Measurements from ENCODE around the gene SERPINA5. TPM values are rescaled to one million over a fixed set of nuclear protein-coding genes. Genes with fewer than 3 reads are reported as not detected.

The SERPINA5 gene
- total and polyA plus RNA-seq, 2 donors (not counting 1 experiment from before 2014, with no cell fraction given), result not detected

- Histone ChIP-seq H3K4me1 (ENCODE audit: control insufficient read depth in 2 of 2, insufficient read depth in 2 of 2, low read length in 2 of 2) (no peaks in the 10 kb centered on the region), H3K9me3 (ENCODE audit: control extremely low read depth in 1 of 3, control insufficient read depth in 2 of 3, insufficient read depth in 1 of 3, low read length in 2 of 3) (peaks cover 0 to 17% (median 0%) of the 10 kb centered on the region in 3 donors), H3K27me3 (replicated peaks in 1 of 4; ENCODE audit: control extremely low read depth in 1 of 4, control insufficient read depth in 3 of 4, insufficient read depth in 4 of 4, low read length in 3 of 4) (no peaks in the 10 kb centered on the region), H2AFZ (ENCODE audit: insufficient read depth, low read depth, low read length, poor library complexity, severe bottlenecking) (no peak overlapping the region), H3K4me2 (replicated peaks; ENCODE audit: low read depth, low read length, poor library complexity, severe bottlenecking) (no peak overlapping the region), H3K36me3 (replicated peaks in 1 of 2; ENCODE audit: control extremely low read depth in 1 of 2, control insufficient read depth in 1 of 2, extremely low read depth in 1 of 2, insufficient read depth in 2 of 2, low read length in 1 of 2) (no peaks in the 10 kb centered on the region), H3K79me2 (ENCODE audit: control insufficient read depth, insufficient read depth, low read length) (no peaks in the 10 kb centered on the region), H3K27ac (ENCODE audit: low read length in 2 of 2) (no peak overlapping the region), H3K9ac (ENCODE audit: low read length) (no peak overlapping the region), H4K20me1 (ENCODE audit: control insufficient read depth, insufficient read depth, low read length, poor library complexity, severe bottlenecking) (no peaks in the 10 kb centered on the region), H3K4me3 (ENCODE audit: control extremely low read depth in 1 of 5, extremely low read depth in 1 of 5, insufficient read depth in 1 of 5, low read depth in 2 of 5, low read length in 4 of 5) (no peak overlapping the region)
- TF ChIP-seq EZH2 (IDR thresholded peaks at IDR 0.05; ENCODE audit: borderline replicate concordance, insufficient read depth, low read depth, low read length, poor library complexity, severe bottlenecking), result no peak
- TF ChIP-seq CTCF (IDR thresholded peaks at IDR 0.05), result no peak
- Mint-ChIP-seq H3K4me1 (no peaks in the 10 kb centered on the region), H3K4me3 (no peak overlapping the region), H3K27me3 (peaks cover 4% of the 10 kb centered on the region), H3K9me3 (ENCODE audit: insufficient read depth) (no peaks in the 10 kb centered on the region), H3K27ac (no peak overlapping the region)
- POLR2A ChIA-PET, result no interaction called here
- 81% methylated on average over 7 of the region's 7 CpGs for WGBS (ENCODE audit: insufficient coverage)
- CTCF ChIA-PET, result no interaction called here
- DNase-seq, result no peak
- no peak for ATAC-seq (ENCODE audit: low read depth)
- intact Hi-C loops (cut with micrococcal nuclease), result no loop called here
Measured at GRCh38 chr14:94572637-94573303, 8.5 kb upstream of the SERPINA5 start.

- Histone ChIP-seq H2AFZ (ENCODE audit: insufficient read depth, low read depth, low read length, poor library complexity, severe bottlenecking) (no peak overlapping the region), H3K36me3 (replicated peaks in 1 of 2; ENCODE audit: control extremely low read depth in 1 of 2, control insufficient read depth in 1 of 2, extremely low read depth in 1 of 2, insufficient read depth in 2 of 2, low read length in 1 of 2) (no peaks in the 10 kb centered on the region), H4K20me1 (ENCODE audit: control insufficient read depth, insufficient read depth, low read length, poor library complexity, severe bottlenecking) (no peaks in the 10 kb centered on the region), H3K27ac (ENCODE audit: low read length in 2 of 2) (no peak overlapping the region), H3K27me3 (replicated peaks in 1 of 4; ENCODE audit: control extremely low read depth in 1 of 4, control insufficient read depth in 3 of 4, insufficient read depth in 4 of 4, low read length in 3 of 4) (no peaks in the 10 kb centered on the region), H3K79me2 (ENCODE audit: control insufficient read depth, insufficient read depth, low read length) (no peaks in the 10 kb centered on the region), H3K4me3 (ENCODE audit: control extremely low read depth in 1 of 5, extremely low read depth in 1 of 5, insufficient read depth in 1 of 5, low read depth in 2 of 5, low read length in 4 of 5) (no peak overlapping the region), H3K4me2 (replicated peaks; ENCODE audit: low read depth, low read length, poor library complexity, severe bottlenecking) (no peak overlapping the region), H3K9ac (ENCODE audit: low read length) (no peak overlapping the region), H3K9me3 (ENCODE audit: control extremely low read depth in 1 of 3, control insufficient read depth in 2 of 3, insufficient read depth in 1 of 3, low read length in 2 of 3) (peaks cover 0 to 12% (median 0%) of the 10 kb centered on the region in 3 donors), H3K4me1 (ENCODE audit: control insufficient read depth in 2 of 2, insufficient read depth in 2 of 2, low read length in 2 of 2) (no peaks in the 10 kb centered on the region)
- Mint-ChIP-seq H3K4me1 (no peaks in the 10 kb centered on the region), H3K4me3 (no peak overlapping the region), H3K27ac (no peak overlapping the region), H3K27me3 (no peaks in the 10 kb centered on the region), H3K9me3 (ENCODE audit: insufficient read depth) (no peaks in the 10 kb centered on the region)
- WGBS (ENCODE audit: insufficient coverage), result 77% methylated on average over 3 of the region's 6 CpGs
- ATAC-seq (ENCODE audit: low read depth) (no peak), DNase-seq (no peak)
- TF ChIP-seq EZH2 (IDR thresholded peaks at IDR 0.05; ENCODE audit: borderline replicate concordance, insufficient read depth, low read depth, low read length, poor library complexity, severe bottlenecking) (no peak), CTCF (IDR thresholded peaks at IDR 0.05) (no peak)
- ChIA-PET CTCF (no interaction called here), POLR2A (no interaction called here)
- intact Hi-C loops (cut with micrococcal nuclease), result no loop called here
Measured at GRCh38 chr14:94573475-94574277, 7.5 kb upstream of the SERPINA5 start.
